OCI-LY1 (cell line): ENCODE data around the gene RBP3.

Source experiments
- H2AFZ ChIP-seq: fragments of 200-600 bp; sonication (generic), shearing (Covaris generic); 2 replicates; pipeline ENCODE4 v1.6.0; 2014; ENCODE audit warnings: antibody characterized with exemption, mild to moderate bottlenecking, low read length
- H3F3A ChIP-seq: fragments of 200-600 bp; sonication (generic), shearing (Covaris generic); 2 replicates; pipeline ENCODE4 v1.6.0; 2014; ENCODE audit warnings: mild to moderate bottlenecking, antibody characterized with exemption, low read length, moderate library complexity; ENCODE audit not compliant: insufficient read depth
- H3K27ac ChIP-seq: fragments of 200-600 bp; sonication (generic); 2 replicates; pipeline ENCODE4 v1.5.1; 2014; ENCODE audit warnings: low read length, mixed run types, mild to moderate bottlenecking, low read depth; ENCODE audit not compliant: poor library complexity, severe bottlenecking
- H3K27me3 ChIP-seq: fragments of 200-600 bp; sonication (generic); 2 replicates; pipeline ENCODE4 v1.6.0; 2014; ENCODE audit warnings: antibody characterized with exemption, mild to moderate bottlenecking, low read length, moderate library complexity; ENCODE audit not compliant: insufficient read depth
- H3K36me3 ChIP-seq: fragments of 200-600 bp; sonication (generic); 2 replicates; pipeline ENCODE4 v1.6.1; 2014; ENCODE audit warnings: mild to moderate bottlenecking, antibody characterized with exemption, low read length, moderate library complexity, mixed read lengths; ENCODE audit not compliant: insufficient read depth
- H3K4me1 ChIP-seq: fragments of 200-600 bp; sonication (generic); 2 replicates; pipeline ENCODE4 v1.5.1; 2014; ENCODE audit warnings: mild to moderate bottlenecking, low read length, moderate library complexity; ENCODE audit not compliant: insufficient read depth, severe bottlenecking
- H3K4me2 ChIP-seq: fragments of 200-600 bp; sonication (generic), shearing (Covaris generic); 2 replicates; pipeline ENCODE4 v1.6.1; 2014; ENCODE audit warnings: low read length
- H3K4me3 ChIP-seq: fragments of 200-600 bp; sonication (generic); 2 replicates; pipeline ENCODE4 v1.5.1; 2014; ENCODE audit warnings: low read length, low read depth, mild to moderate bottlenecking, mixed read lengths; ENCODE audit not compliant: poor library complexity, severe bottlenecking
- H3K79me2 ChIP-seq: fragments of 200-600 bp; shearing (Covaris generic); 2 replicates; pipeline ENCODE4 v1.6.1; 2016; ENCODE audit warnings: mixed run types, low read length, mixed read lengths; ENCODE audit not compliant: insufficient read depth
- H3K9ac ChIP-seq: fragments of 200-600 bp; sonication (generic), shearing (Covaris generic); 2 replicates; pipeline ENCODE4 v1.6.1; 2014; ENCODE audit warnings: mild to moderate bottlenecking, low read length, mixed read lengths
- H3K9me2 ChIP-seq: fragments of 200-600 bp; sonication (generic), shearing (Covaris generic); 2 replicates; pipeline ENCODE4 v1.6.1; 2014; ENCODE audit warnings: low read depth, mild to moderate bottlenecking, low read length, mixed read lengths
- H3K9me3 ChIP-seq: fragments of 200-600 bp; shearing (Covaris generic); 2 replicates; pipeline ENCODE4 v1.6.1; 2014; ENCODE audit warnings: low read length, mixed read lengths
- H4K20me1 ChIP-seq: fragments of 200-600 bp; sonication (generic), shearing (Covaris generic); 2 replicates; pipeline ENCODE4 v1.6.0; 2016; ENCODE audit warnings: mild to moderate bottlenecking, low read length; ENCODE audit not compliant: insufficient read depth
- CTCF ChIP-seq: fragments of 200-600 bp; sonication (generic), shearing (Covaris generic); IDR thresholded peaks from 2 replicates; pipeline ENCODE4 v1.5.1; 2017; ENCODE audit warnings: mild to moderate bottlenecking, antibody characterized with exemption, low read length, moderate library complexity, mixed read lengths
- EZH2 ChIP-seq: fragments of 200-600 bp; sonication (generic), shearing (Covaris generic); IDR thresholded peaks from 2 replicates; pipeline ENCODE4 v1.8.0; 2017; ENCODE audit warnings: borderline replicate concordance, mixed run types, mild to moderate bottlenecking, antibody characterized with exemption, low read length, moderate library complexity, mixed read lengths

RBP3 gene

GRCh38 chr10:47362199-47362598 lies 14.0 kb downstream of the RBP3 start:
- H2AFZ ChIP-seq: no peak overlapping the region
- no peaks in the 10 kb centered on the region for H3K9me2 ChIP-seq
- H3K9ac ChIP-seq: no peak overlapping the region
- H3K4me2 ChIP-seq: no peak overlapping the region
- no peaks in the 10 kb centered on the region for H3K4me1 ChIP-seq
- TF ChIP-seq CTCF (no peak), EZH2 (no peak)
- no peaks in the 10 kb centered on the region for H3K79me2 ChIP-seq
- H3K27ac ChIP-seq: no peak overlapping the region
- H3K9me3 ChIP-seq: no peaks in the 10 kb centered on the region
- H3K4me3 ChIP-seq: no peak overlapping the region
- no peaks in the 10 kb centered on the region for H3F3A ChIP-seq
- H3K36me3 ChIP-seq: no peaks in the 10 kb centered on the region
- no peaks in the 10 kb centered on the region for H3K27me3 ChIP-seq
- H4K20me1 ChIP-seq: no peaks in the 10 kb centered on the region

DNA sequence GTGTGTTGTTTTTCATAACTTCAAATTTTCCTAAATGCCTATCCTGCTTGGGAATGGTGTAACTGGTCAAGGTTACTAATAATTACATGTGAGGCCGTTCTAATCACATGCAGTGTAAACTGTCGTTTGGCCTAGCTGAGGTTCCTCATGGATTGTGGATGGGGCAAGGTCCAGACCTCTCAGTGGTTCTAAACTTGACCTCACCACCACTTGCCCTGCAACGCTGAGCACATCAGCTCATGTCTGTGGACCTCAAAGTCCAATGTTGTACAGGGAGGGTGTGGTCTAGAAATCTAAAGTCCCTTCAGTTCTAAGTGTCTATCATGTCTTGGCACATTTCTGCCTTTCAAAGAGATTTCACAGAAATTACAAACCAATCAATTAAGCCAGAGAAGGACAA lies 15.6 kb downstream of the RBP3 start:
- no peaks in the 10 kb centered on the region for H3K79me2 ChIP-seq
- H3K9ac ChIP-seq: no peak overlapping the region
- no peaks in the 10 kb centered on the region for H3K36me3 ChIP-seq
- H3K27ac ChIP-seq: no peak overlapping the region
- H2AFZ ChIP-seq: no peak overlapping the region
- no peak overlapping the region for H3K4me3 ChIP-seq
- no peaks in the 10 kb centered on the region for H3K9me3 ChIP-seq
- no peaks in the 10 kb centered on the region for H3K4me1 ChIP-seq
- no peaks in the 10 kb centered on the region for H3F3A ChIP-seq
- H3K4me2 ChIP-seq: no peak overlapping the region
- H3K9me2 ChIP-seq: no peaks in the 10 kb centered on the region
- no peaks in the 10 kb centered on the region for H4K20me1 ChIP-seq
- no peaks in the 10 kb centered on the region for H3K27me3 ChIP-seq
- no peak for TF ChIP-seq CTCF
- no peak for TF ChIP-seq EZH2

DNA sequence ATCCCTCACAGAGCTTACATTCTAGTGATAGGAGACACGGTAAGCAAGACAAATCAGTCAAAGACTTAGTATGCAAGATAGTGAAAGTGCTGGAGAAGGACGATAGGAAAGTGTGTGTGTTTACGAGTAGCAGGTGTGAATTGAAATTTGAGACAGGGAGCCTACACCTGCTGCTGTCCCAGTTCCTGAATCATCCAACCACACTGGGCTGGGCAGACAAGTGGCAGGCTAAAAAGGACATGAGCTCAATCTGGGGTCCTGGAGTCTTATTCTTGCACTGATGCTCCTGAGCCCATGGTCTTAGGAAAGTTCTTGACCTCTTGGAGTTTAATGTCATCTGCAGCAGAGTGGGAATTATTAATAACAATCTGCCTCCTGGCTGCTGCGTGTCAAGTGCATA lies 16.2 kb downstream of the RBP3 start:
- H3F3A ChIP-seq: no peaks in the 10 kb centered on the region
- H3K36me3 ChIP-seq: no peaks in the 10 kb centered on the region
- H2AFZ ChIP-seq: no peak overlapping the region
- no peaks in the 10 kb centered on the region for H3K4me1 ChIP-seq
- H3K79me2 ChIP-seq: no peaks in the 10 kb centered on the region
- no peak overlapping the region for H3K27ac ChIP-seq
- TF ChIP-seq EZH2: no peak
- no peak for TF ChIP-seq CTCF
- H3K4me2 ChIP-seq: no peak overlapping the region
- H3K9ac ChIP-seq: no peak overlapping the region
- no peak overlapping the region for H3K4me3 ChIP-seq
- no peaks in the 10 kb centered on the region for H3K27me3 ChIP-seq
- H4K20me1 ChIP-seq: no peaks in the 10 kb centered on the region
- H3K9me3 ChIP-seq: no peaks in the 10 kb centered on the region
- no peaks in the 10 kb centered on the region for H3K9me2 ChIP-seq
